HG03439 (cell line): ENCODE results near the gene LBR.

ENCODE experiments used
- ATAC-seq: cut with Tn5 transposase; IDR thresholded peaks from one replicate; pipeline ENCODE4 v1.9.1; 2021; ENCODE audit warnings: mild to moderate bottlenecking, moderate library complexity; ENCODE audit not compliant: unreplicated experiment

Gene LBR

GRCh38 chr1:225464851-225465792 is 37.3 kb upstream of the LBR start:
- ATAC-seq: no peak

DNA sequence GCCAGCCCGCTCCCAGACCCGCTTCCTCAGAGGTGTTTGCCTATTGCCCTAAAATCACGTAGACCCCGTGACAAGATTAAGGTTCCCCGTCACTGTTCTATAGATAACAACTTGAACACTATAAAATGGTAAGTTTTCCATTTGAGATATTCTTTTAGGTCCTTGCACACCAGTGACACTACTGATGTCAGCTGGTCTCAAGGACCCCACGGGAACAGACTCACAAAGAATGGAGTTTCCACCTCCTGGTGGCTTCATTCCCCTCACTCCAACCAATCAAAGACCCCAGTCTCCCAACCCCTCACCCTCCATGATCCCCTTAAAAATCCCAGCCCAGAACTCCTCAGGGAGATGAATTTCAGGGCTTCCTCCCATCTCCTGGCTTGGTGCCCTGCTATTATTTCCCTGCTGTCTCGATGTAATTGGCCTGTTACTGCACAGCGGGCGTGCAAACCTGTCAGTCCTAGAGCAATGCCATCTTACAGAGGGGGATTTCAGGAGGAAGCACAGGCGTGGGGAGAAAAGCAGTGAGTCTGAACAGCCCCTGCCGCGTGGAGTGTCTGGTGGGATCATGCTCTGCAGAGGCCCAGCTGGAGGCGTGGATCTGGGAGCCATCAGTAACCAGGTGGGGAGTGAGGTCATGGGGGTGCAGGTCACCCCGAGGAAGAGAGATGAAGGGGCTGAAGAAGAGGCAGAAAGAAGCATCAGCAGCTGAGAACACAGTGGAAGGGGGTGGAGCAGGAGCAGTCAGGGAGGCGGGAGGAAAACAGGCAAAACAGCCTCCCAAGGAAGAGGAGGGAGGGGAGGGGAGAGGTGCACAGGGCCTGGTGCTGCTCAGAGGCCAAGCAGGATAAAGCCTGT is 35.1 kb upstream of the LBR start:
- no peak for ATAC-seq

DNA sequence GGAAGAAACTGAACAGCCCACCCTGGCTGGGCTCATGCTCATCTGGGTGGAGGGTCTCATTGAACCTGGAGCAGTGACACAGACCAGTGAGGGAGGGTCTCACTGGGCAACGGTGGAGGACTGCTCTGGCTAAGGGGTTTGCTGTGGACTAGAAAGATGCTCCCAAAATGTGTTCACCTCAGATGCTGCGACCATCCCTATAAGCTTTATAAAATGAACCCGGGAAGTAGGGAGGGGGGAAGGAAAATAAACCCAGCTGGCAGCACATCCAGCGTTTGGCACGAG is 34.5 kb upstream of the LBR start:
- ATAC-seq: no peak

- no peak for ATAC-seq
These were observed 33.9 kb upstream of the LBR start for GRCh38 chr1:225461533-225462428.

DNA sequence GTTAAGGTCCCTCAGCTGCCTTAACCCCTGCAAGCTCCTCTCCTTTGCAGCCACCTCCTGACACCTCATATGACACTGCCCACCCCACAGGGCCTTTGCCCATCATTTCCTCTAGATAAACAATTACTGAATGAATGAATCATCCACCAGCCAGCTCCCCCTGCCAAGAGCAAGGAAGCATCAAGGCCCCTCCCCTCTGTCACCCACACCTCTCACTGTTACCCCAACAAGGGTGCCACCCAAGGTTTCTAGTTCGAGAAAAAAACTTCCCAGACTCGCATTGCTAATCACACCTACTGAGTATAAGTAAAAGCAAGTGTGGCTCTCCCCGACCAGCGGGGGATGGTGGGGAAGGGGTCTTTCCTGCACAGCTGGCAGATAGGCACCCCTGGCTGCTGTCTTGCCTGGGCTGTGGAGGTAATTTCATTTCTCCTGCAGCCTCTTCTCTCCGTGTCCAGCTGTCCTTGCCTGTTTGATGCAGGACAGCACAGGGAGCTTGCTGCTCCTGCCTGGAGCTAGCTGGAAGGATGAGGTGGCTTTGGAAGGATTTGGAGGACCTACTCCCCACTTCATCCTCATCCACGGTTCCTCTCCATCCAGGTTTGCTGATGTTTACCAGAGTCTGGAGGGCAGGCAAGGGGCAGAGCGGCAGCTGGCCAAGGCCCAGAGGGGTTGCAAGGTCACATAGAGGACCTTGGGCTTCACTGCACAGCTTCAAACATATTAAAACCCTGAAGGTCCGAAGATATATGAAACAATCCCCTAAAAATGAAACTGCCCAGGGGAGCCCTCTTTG is 33.1 kb upstream of the LBR start:
- ATAC-seq: no peak

DNA sequence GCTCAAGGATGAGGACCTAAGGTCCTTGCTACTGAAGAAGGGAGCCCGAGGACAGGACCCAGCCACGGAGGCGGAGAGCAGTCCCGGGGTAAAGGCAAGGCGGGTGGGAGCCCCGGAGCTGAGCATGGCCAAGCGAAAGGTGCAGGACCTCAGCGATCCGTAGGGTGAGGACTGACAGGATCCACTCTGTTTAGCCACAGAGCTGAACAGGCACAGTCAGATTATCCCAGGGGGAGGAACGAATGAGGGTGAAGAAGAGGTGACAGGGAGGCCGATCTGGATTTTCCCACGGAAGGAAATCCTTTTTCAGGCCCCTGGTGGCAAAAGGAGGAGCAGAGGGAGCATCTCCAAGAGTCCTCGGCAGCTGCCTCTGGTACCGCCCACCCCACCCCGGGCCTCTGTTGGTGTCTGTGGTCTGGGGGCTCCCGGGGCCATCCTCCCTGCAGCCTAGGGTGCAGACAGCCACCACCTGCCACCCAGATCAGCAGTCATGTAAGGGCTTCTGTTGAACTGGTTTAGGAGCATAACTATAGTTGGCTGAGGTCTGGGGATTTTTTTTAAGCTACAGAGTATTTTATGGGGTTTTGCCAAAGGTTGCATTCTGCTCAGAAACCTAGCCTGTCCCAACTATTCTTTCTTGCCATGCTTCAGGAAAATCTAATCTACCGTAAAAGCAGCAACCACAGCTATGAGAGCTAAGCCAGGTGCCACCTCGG is 32.3 kb upstream of the LBR start:
- no peak for ATAC-seq

DNA sequence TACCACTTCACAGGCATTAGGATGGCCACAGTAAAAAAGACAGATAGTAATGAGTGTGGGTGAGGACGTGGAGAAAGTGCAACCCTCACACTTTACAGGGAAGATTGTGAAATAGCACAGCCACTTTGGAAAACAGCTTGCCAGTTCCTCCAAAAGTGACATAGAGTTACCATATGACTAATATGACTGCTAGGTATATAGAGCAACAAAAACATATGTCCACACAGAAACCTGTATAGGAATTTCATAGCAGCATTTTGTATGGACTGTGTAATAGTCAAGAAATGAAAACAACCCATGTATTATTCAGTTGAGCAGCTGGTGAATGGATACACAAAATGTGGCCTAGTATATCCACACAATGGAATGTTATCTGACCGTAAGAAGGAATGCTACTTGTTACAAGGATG is 30.4 kb upstream of the LBR start:
- no peak for ATAC-seq

DNA sequence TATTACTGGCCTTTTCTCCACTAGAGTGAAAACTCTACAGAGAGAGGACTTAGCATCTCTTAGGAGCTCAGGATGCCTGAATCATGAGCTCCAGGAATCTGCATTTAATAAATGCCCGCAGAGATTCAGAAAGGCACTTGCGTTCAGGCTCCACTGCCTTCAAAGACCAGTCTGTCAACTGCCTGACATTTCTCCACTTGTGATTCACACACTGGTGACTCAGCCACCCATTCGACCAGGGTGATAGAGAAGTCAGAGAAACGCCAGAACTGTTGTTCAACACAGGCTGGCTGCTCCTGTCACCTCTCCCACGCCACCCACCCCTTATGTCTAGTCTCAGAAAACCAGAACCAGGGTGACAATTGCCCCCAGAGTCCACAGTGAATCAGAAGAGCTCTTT is 26.9 kb upstream of the LBR start:
- no peak for ATAC-seq

DNA sequence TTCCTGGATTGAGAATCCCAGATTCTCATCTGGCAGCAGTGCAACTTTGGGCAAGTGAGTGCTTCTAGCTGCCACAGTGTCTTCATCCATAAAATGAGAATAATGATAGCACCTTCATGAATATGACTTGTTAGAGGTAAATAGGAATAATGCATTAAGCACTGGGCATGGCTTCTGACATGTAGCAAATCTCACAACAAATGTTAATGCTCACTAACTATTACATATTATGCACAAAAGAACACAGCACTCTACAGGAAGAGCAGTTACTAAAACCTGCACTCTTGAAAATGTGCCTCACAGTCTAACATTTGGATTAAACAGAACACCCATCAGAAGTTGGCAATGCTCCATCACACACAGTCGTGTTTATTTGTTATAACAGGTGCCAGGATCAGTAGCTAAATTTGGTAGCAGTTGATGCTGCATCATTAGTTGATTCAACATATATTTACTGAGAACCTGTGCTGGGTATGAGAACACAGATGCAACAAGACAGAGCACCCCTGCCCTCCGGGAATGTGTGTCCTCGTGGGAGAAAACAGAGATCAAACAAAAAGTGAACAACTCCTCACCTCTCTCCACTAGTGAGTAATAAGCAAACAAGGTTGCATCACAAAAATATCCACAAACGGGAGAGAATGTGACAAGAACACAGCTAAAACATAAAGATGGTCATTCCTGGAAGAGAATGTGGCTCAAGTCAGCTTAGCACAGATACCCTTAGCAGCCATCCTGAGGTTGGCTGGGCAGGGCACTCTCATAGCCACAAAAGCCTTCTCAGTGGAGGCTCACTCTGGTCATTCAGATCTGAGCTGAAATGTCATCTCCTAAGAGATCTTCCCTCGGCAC is 26.2 kb upstream of the LBR start:
- ATAC-seq: no peak

DNA sequence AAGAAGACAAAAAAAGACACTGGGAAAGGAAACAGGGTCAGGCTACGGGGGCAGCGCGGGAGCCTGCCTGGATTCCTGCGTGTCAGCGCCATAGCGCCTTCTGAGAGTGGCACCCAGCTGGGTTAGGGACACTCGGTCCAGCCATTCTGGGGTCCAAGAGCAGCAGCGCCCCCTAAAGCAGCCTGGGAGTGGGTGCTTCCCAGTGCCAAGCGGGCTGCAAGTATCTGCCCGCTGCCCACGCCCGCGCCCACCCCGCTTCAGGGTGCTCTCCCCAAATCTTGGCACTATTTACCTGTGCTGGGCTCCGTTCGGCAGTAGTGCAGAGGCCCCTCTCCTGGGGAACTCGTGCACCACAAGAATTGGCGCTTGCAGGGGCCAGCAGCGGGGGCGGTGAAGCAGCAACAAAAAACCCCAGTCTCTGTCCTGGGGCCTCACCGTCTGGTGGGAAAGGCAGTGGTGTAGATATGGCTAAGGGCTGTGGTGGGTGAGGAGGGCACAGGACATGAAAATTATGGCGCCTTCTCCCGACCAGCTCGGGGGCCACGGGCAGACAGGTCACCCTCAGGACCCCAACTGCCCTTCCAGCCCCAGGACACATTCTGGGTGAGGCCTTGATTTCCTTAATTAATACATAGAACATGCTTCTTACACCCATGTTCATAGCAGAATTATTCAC is 24.1 kb upstream of the LBR start:
- no peak for ATAC-seq

- no peak for ATAC-seq
These were observed 23.5 kb upstream of the LBR start for GRCh38 chr1:225451340-225451739.

- no peak for ATAC-seq
These were observed 22.8 kb upstream of the LBR start for GRCh38 chr1:225450491-225451191.

DNA sequence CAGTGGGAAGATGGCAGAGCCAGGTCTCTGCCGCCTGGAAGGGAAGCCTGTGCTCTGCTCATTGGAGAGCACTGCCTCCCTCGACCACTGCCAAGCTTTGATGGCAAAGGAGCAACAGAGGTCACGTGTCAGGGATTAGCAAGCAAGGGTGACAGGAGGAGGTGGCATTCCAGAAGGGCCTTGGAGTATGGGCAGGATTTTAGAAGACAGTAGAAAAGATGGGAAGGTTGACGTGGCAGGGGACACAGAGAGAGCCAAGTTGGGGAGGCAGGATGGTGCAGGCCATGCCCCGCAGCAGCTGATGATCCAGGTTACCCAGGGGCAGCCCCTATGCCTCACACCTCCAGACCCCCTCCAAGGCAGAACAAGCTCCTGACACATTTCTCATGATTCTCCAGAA is 21.9 kb upstream of the LBR start:
- ATAC-seq: no peak

DNA sequence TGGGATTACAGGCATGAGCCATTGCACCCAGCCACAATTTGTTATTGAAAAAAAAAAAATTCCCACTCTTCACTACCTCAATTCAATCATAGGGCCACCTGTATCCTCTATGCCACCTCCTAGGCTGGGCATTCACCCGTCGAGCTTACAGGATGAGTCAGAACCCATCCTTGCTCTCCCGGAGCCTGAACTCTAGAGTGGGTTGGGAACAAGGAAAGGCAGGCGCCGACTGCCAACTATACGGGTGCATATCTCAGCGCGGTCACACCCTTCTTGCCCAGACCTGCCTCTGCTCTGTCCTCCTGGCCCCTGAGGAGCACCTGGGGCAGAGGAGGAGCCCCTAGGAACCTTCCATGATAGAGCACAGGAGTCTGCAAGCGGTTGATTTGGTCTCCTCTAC is 21.4 kb upstream of the LBR start:
- no peak for ATAC-seq

- ATAC-seq: no peak
These were observed 20.4 kb upstream of the LBR start for GRCh38 chr1:225448146-225448805.

GRCh38 chr1:225447650-225448089 is 19.8 kb upstream of the LBR start:
- ATAC-seq: no peak

GRCh38 chr1:225446981-225447615 is 19.3 kb upstream of the LBR start:
- no peak for ATAC-seq
